VCaP (cell line): Measurements from ENCODE around the gene ARGLU1.

Experiments used
- H3K27ac ChIP-seq: fragments of 450-650 bp; 2 replicates; pipeline ENCODE4 v1.5.1; 2017
- TF ChIP-seq, protein P1 (sequence below): fragments of 450-650 bp; conservative IDR thresholded peaks from 2 replicates; pipeline ENCODE4 v1.5.1; 2017; ENCODE audit warnings: mild to moderate bottlenecking, moderate library complexity

The ARGLU1 gene

DNA sequence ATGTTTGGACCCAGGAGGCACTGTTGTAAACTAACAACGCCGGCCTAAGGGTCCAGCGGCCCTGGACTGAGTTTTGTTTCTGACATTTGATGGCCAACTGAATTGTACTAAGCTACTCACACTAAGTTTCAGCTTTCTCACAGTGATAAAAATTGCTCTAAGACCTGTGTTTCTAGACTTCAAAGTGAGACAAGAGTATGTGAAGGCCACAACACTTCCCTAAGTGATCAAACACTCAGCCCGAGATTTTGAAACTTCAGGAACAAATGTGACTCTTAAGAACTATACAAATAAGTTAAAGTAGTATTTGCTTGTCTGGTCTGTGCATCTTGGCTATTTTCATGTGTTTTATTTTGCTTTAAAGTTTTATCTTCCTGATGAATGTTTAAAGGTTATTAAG lies 62.6 kb downstream of the ARGLU1 start:
- no peak overlapping the region for H3K27ac ChIP-seq
- TF ChIP-seq, protein P1, sequence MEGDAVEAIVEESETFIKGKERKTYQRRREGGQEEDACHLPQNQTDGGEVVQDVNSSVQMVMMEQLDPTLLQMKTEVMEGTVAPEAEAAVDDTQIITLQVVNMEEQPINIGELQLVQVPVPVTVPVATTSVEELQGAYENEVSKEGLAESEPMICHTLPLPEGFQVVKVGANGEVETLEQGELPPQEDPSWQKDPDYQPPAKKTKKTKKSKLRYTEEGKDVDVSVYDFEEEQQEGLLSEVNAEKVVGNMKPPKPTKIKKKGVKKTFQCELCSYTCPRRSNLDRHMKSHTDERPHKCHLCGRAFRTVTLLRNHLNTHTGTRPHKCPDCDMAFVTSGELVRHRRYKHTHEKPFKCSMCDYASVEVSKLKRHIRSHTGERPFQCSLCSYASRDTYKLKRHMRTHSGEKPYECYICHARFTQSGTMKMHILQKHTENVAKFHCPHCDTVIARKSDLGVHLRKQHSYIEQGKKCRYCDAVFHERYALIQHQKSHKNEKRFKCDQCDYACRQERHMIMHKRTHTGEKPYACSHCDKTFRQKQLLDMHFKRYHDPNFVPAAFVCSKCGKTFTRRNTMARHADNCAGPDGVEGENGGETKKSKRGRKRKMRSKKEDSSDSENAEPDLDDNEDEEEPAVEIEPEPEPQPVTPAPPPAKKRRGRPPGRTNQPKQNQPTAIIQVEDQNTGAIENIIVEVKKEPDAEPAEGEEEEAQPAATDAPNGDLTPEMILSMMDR: no peak

- no peak overlapping the region for H3K27ac ChIP-seq
Observed at GRCh38 chr13:106503730-106504453, 64.0 kb downstream of the ARGLU1 start.

DNA sequence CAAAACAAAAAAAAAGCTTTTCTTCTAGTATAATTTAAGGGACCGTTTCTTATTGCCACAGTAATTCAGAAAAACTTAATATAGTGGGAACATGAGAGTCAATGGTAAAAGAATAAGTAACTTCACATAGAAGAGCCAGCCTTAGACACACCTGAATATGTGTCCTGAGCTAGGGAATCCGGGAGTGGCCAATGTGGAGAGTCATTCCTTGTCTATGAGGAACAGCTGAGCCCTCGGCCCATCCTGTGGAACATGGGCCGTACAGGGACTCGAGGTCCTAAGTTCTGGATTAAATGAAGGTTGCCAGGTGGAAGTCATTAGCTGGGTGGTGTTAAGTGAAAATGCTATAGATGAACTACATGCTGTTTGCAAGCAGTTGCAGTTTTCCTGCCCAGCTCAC lies 64.7 kb downstream of the ARGLU1 start:
- TF ChIP-seq, protein P1: no peak
- H3K27ac ChIP-seq: no peak overlapping the region

More at GRCh38 chr13:106503730-106504453, 64.0 kb downstream of the ARGLU1 start:
- TF ChIP-seq, protein P1: no peak

GRCh38 chr13:106500445-106500844 lies 67.5 kb downstream of the ARGLU1 start:
- TF ChIP-seq, protein P1: no peak
- H3K27ac ChIP-seq: no peak overlapping the region

- H3K27ac ChIP-seq: no peak overlapping the region
- TF ChIP-seq, protein P1: no peak
Observed at GRCh38 chr13:106499896-106500295, 68.0 kb downstream of the ARGLU1 start.

- TF ChIP-seq, protein P1: no peak
- H3K27ac ChIP-seq: no peak overlapping the region
Observed at GRCh38 chr13:106499113-106499512, 68.8 kb downstream of the ARGLU1 start.

DNA sequence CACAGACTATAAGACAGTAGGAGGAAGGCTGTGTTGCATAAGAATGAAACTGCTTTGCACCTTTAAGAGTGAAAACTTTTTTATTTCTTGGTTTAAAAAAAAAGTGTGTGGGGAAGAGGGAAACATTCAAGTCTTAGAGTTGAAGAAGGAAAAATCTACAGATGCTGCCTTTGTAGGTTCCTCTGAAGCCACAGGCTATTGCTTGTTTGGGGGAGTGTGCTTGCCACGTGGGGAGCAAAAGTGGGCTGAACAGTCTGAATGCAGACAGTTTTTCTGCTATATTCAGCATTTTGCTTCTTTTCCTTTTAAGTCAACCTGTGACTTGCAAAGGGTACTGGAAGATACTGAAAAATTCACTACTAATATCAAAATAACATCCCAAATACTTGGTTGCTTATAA lies 69.4 kb downstream of the ARGLU1 start:
- TF ChIP-seq, protein P1: no peak
- no peak overlapping the region for H3K27ac ChIP-seq
